ENCODE measurements around the gene PARD3. TPM values are rescaled to one million over a fixed set of nuclear protein-coding genes. Genes with fewer than 3 reads are reported as not detected.
"Not testable (repeated sequence)": the region's sequence is repeated elsewhere in the genome, so short reads cannot be mapped to it uniquely, and the experiment has no call there.

Gene PARD3
- total RNA-seq, 4 donors from 2014 or later = 42.6 to 63.6 (median 55.2) TPM

GRCh38 chr10:34745244-34745643 lies 69.9 kb downstream of the PARD3 start:
- TF ChIP-seq EP300 (IDR thresholded peaks at IDR 0.05) (no peak), POLR2A (IDR thresholded peaks at IDR 0.05) (no peak), CTCF (IDR thresholded peaks at IDR 0.05) (no peak)
- H3K4me1 ChIP-seq = peaks cover 0 to 22% (median 2%) of the 10 kb centered on the region in 4 donors
- DNase-seq (ENCODE audit: low spot score in 2 of 2) = no peak
- no peaks in the 10 kb centered on the region for H3K27me3 ChIP-seq
- H3K9me3 ChIP-seq = no peaks in the 10 kb centered on the region
- H3K36me3 ChIP-seq = no peaks in the 10 kb centered on the region
- no peak overlapping the region for H3K4me3 ChIP-seq
- WGBS, 2 donors = 93 to 95% methylated on average over 4 of the region's 4 CpGs
- no peak overlapping the region for H3K27ac ChIP-seq

GRCh38 chr10:34744590-34744989 lies 70.5 kb downstream of the PARD3 start:
- Histone ChIP-seq H3K4me3 (no peak overlapping the region), H3K36me3 (no peaks in the 10 kb centered on the region), H3K27me3 (no peaks in the 10 kb centered on the region), H3K27ac (no peak overlapping the region), H3K9me3 (no peaks in the 10 kb centered on the region), H3K4me1 (peaks cover 0 to 29% (median 5%) of the 10 kb centered on the region in 4 donors)
- no peak for DNase-seq (ENCODE audit: low spot score in 2 of 2)
- TF ChIP-seq POLR2A (IDR thresholded peaks at IDR 0.05) (no peak), EP300 (IDR thresholded peaks at IDR 0.05) (no peak), CTCF (IDR thresholded peaks at IDR 0.05) (no peak)
- 78 to 87% methylated on average over 3 of the region's 3 CpGs for WGBS, 2 donors

GRCh38 chr10:34743814-34744213 lies 71.3 kb downstream of the PARD3 start:
- 65 to 67% methylated on average over 7 of the region's 7 CpGs for WGBS, 2 donors
- H3K36me3 ChIP-seq = no peaks in the 10 kb centered on the region
- no peak for TF ChIP-seq CTCF (IDR thresholded peaks at IDR 0.05)
- no peak for TF ChIP-seq POLR2A (IDR thresholded peaks at IDR 0.05)
- no peak for TF ChIP-seq EP300 (IDR thresholded peaks at IDR 0.05)
- H3K27ac ChIP-seq = no peak overlapping the region
- H3K27me3 ChIP-seq = no peaks in the 10 kb centered on the region
- H3K9me3 ChIP-seq = no peaks in the 10 kb centered on the region
- DNase-seq (ENCODE audit: low spot score in 2 of 2) = no peak
- no peak overlapping the region for H3K4me3 ChIP-seq
- H3K4me1 ChIP-seq = peaks cover 0 to 33% (median 7%) of the 10 kb centered on the region in 4 donors

GRCh38 chr10:34742456-34742855 lies 72.6 kb downstream of the PARD3 start:
- no peak for DNase-seq (ENCODE audit: low spot score in 2 of 2)
- Histone ChIP-seq H3K27ac (no peak overlapping the region), H3K4me3 (no peak overlapping the region), H3K27me3 (no peaks in the 10 kb centered on the region), H3K36me3 (no peaks in the 10 kb centered on the region), H3K4me1 (peaks cover 0 to 33% (median 7%) of the 10 kb centered on the region in 4 donors), H3K9me3 (no peaks in the 10 kb centered on the region)
- TF ChIP-seq POLR2A (IDR thresholded peaks at IDR 0.05) = no peak
- WGBS, 2 donors = 89 to 90% methylated on average over 6 of the region's 6 CpGs

- not testable (repeated sequence) for H3K4me3 ChIP-seq; H3K36me3 ChIP-seq; DNase-seq (ENCODE audit: low spot score in 2 of 2); H3K27me3 ChIP-seq; H3K27ac ChIP-seq; H3K9me3 ChIP-seq
- peaks cover 0 to 29% (median 7%) of the 10 kb centered on the region in 4 donors for H3K4me1 ChIP-seq
- WGBS, 2 donors = 95 to 99% methylated on average over 4 of the region's 4 CpGs
Observed at GRCh38 chr10:34741087-34741486, 74.0 kb downstream of the PARD3 start.

GRCh38 chr10:34740321-34740720 lies 74.8 kb downstream of the PARD3 start:
- 59 to 62% methylated on average over 5 of the region's 5 CpGs for WGBS, 2 donors

More at GRCh38 chr10:34740321-34740720, 74.8 kb downstream of the PARD3 start:
- no peaks in the 10 kb centered on the region for H3K27me3 ChIP-seq
- H3K36me3 ChIP-seq = no peaks in the 10 kb centered on the region
- H3K9me3 ChIP-seq = no peaks in the 10 kb centered on the region
- no peak for DNase-seq (ENCODE audit: low spot score in 2 of 2)
- TF ChIP-seq EP300 (IDR thresholded peaks at IDR 0.05) = no peak
- TF ChIP-seq CTCF (IDR thresholded peaks at IDR 0.05) = no peak
- no peak for TF ChIP-seq POLR2A (IDR thresholded peaks at IDR 0.05)
- peak overlapping the region in 1 of 4 donors; percentile 1 for H3K27ac ChIP-seq
- H3K4me1 ChIP-seq = peaks cover 0 to 32% (median 7%) of the 10 kb centered on the region in 4 donors
- no peak overlapping the region for H3K4me3 ChIP-seq
